NCI-H146 treated with DMSO at 0.1 percent for 48 hours (cell line): ENCODE data around the gene RNF20.
"Not testable (repeated sequence)": the region's sequence is repeated elsewhere in the genome, so short reads cannot be mapped to it uniquely, and the experiment has no call there.

Experiments used
- DNase-seq: peaks from one replicate; lab custom pipeline; 2025; ENCODE audit not compliant: unreplicated experiment; lab: John Stamatoyannopoulos, UW

Gene RNF20

GRCh38 chr9:101533334-101534204 is at the start of gene RNF20:
TSS of gene RNF20 (plus strand) at chr9:101533853. CDS start at chr9:101535424, 1,571 bp downstream.
- DNase-seq, result peak; percentile 84

GRCh38 chr9:101484046-101484445 is 49.6 kb upstream of the RNF20 start:
- no peak for DNase-seq

GRCh38 chr9:101485924-101486692 is 47.5 kb upstream of the RNF20 start:
- DNase-seq, result peak; percentile 29

- DNase-seq, result peak; percentile 71
Measured at GRCh38 chr9:101486693-101487442, 46.8 kb upstream of the RNF20 start.

- DNase-seq, result peak; percentile 22
Measured at GRCh38 chr9:101487443-101487840, 46.2 kb upstream of the RNF20 start.

GRCh38 chr9:101495810-101496209 is 37.8 kb upstream of the RNF20 start:
- DNase-seq, result no peak

GRCh38 chr9:101498323-101498722 is 35.3 kb upstream of the RNF20 start:
- no peak for DNase-seq

- no peak for DNase-seq
Measured at GRCh38 chr9:101504188-101504587, 29.5 kb upstream of the RNF20 start.

GRCh38 chr9:101508211-101508610 is 25.4 kb upstream of the RNF20 start:
- no peak for DNase-seq

GRCh38 chr9:101509572-101509971 is 24.1 kb upstream of the RNF20 start:
- no peak for DNase-seq

- no peak for DNase-seq
Measured at GRCh38 chr9:101510459-101510858, 23.2 kb upstream of the RNF20 start.

GRCh38 chr9:101511009-101511408 is 22.6 kb upstream of the RNF20 start:
- DNase-seq, result no peak

- no peak for DNase-seq
Measured at GRCh38 chr9:101512116-101512515, 21.5 kb upstream of the RNF20 start.

- DNase-seq, result no peak
Measured at GRCh38 chr9:101513351-101513750, 20.3 kb upstream of the RNF20 start.

GRCh38 chr9:101514071-101514470 is 19.6 kb upstream of the RNF20 start:
- no peak for DNase-seq

- no peak for DNase-seq
Measured at GRCh38 chr9:101516655-101517054, 17.0 kb upstream of the RNF20 start.

- DNase-seq, result not testable (repeated sequence)
Measured at GRCh38 chr9:101518489-101518888, 15.2 kb upstream of the RNF20 start.

- no peak for DNase-seq
Measured at GRCh38 chr9:101524371-101524770, 9.3 kb upstream of the RNF20 start.

GRCh38 chr9:101527066-101527465 is 6.6 kb upstream of the RNF20 start:
- no peak for DNase-seq

- DNase-seq, result no peak
Measured at GRCh38 chr9:101528015-101528414, 5.6 kb upstream of the RNF20 start.

GRCh38 chr9:101530076-101530711 is 3.5 kb upstream of the RNF20 start:
- DNase-seq, result peak; percentile 39
